ENCODE measurements around the gene MYO1C. TPM values are rescaled to one million over a fixed set of nuclear protein-coding genes. Genes with fewer than 3 reads are reported as not detected.
"Not testable (repeated sequence)": the region's sequence is repeated elsewhere in the genome, so short reads cannot be mapped to it uniquely, and the experiment has no call there.

The MYO1C gene
- total RNA-seq, 4 donors from 2014 or later = 144 to 232 (median 179) TPM

GRCh38 chr17:1452836-1453235 lies 39.6 kb downstream of the MYO1C start:
- TF ChIP-seq POLR2A (IDR thresholded peaks at IDR 0.05) = no peak
- H3K27ac ChIP-seq = peak overlapping the region in 1 of 4 donors; percentile 40
- no peaks in the 10 kb centered on the region for H3K9me3 ChIP-seq
- H3K27me3 ChIP-seq = no peaks in the 10 kb centered on the region
- peaks cover 0 to 50% (median 6%) of the 10 kb centered on the region in 4 donors for H3K4me1 ChIP-seq
- H3K4me3 ChIP-seq = no peak overlapping the region
- peaks cover 0 to 9% (median 0%) of the 10 kb centered on the region in 3 donors for H3K36me3 ChIP-seq
- no peak for DNase-seq

DNA sequence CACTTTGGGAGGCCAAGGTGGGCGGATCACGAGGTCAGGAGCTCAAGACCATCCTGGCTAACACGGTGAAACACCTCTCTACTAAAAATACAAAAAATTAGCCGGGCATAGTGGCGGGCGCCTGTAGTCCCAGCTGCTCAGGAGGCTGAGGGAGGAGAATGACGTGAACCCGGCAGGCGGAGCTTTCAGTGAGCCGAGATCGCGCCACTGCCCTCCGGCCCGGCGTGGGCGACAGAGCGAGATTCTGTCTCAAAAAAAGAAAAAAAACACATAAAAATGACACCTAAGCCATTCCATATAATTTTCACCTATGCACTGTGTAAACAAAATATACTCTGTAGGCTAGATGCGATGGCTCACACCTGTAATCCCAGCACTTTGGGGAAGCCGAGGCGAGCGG lies 42.2 kb downstream of the MYO1C start:
- not testable (repeated sequence) for H3K27ac ChIP-seq, H3K36me3 ChIP-seq

GRCh38 chr17:1449412-1449967 lies 43.0 kb downstream of the MYO1C start:
- Histone ChIP-seq H3K4me3 (no peak overlapping the region), H3K27ac (no peak overlapping the region), H3K36me3 (peaks cover 0 to 9% (median 0%) of the 10 kb centered on the region in 3 donors), H3K9me3 (no peaks in the 10 kb centered on the region), H3K4me1 (peaks cover 0 to 40% (median 3%) of the 10 kb centered on the region in 4 donors), H3K27me3 (no peaks in the 10 kb centered on the region)
- TF ChIP-seq POLR2A (IDR thresholded peaks at IDR 0.05) (no peak), CTCF (IDR thresholded peaks at IDR 0.05) (no peak)
- no peak for DNase-seq

More for the DNA sequence above, 42.2 kb downstream of the MYO1C start:
- H3K4me3 ChIP-seq, H3K9me3 ChIP-seq, DNase-seq, H3K27me3 ChIP-seq: not testable (repeated sequence)
- H3K4me1 ChIP-seq = peaks cover 0 to 46% (median 5%) of the 10 kb centered on the region in 4 donors

- DNase-seq = no peak
- no peak for TF ChIP-seq CTCF (IDR thresholded peaks at IDR 0.05)
- no peak for TF ChIP-seq POLR2A (IDR thresholded peaks at IDR 0.05)
- Histone ChIP-seq H3K36me3 (no peaks in the 10 kb centered on the region), H3K9me3 (no peaks in the 10 kb centered on the region), H3K27ac (no peak overlapping the region), H3K4me1 (peaks cover 0 to 20% (median 0%) of the 10 kb centered on the region in 4 donors), H3K27me3 (no peaks in the 10 kb centered on the region), H3K4me3 (no peak overlapping the region)
Observed at GRCh38 chr17:1447052-1447451, 45.4 kb downstream of the MYO1C start.

GRCh38 chr17:1446201-1446600 lies 46.3 kb downstream of the MYO1C start:
- Histone ChIP-seq H3K27ac (no peak overlapping the region), H3K4me1 (peaks cover 0 to 20% (median 0%) of the 10 kb centered on the region in 4 donors), H3K36me3 (no peaks in the 10 kb centered on the region), H3K9me3 (no peaks in the 10 kb centered on the region), H3K27me3 (no peaks in the 10 kb centered on the region), H3K4me3 (no peak overlapping the region)
- TF ChIP-seq POLR2A (IDR thresholded peaks at IDR 0.05) (no peak), CTCF (IDR thresholded peaks at IDR 0.05) (no peak)
- no peak for DNase-seq

- H3K4me3 ChIP-seq, H3K9me3 ChIP-seq, H3K27ac ChIP-seq, H3K27me3 ChIP-seq, DNase-seq, H3K36me3 ChIP-seq: not testable (repeated sequence)
- peaks cover 0 to 20% (median 0%) of the 10 kb centered on the region in 4 donors for H3K4me1 ChIP-seq
Observed at GRCh38 chr17:1445695-1446094, 46.8 kb downstream of the MYO1C start.

DNA sequence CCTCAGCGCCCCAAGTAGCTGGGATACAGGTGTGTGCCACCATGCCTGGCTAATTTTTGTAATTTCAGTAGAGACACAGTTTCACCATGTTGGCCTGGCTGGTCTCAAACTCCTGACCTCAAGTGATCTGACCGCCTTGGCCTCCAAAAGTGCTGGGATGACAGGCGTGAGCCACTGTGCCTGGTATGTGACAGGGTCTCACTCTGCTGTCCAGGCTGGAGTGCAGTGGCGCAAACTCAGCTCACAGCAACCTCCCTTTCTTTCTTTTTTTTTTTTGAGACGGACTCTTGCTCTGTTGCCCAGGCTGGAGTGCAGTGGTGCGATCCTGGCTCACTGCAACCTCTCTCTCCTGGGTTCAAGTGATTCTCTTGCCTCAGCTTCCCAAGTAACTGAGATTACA lies 49.8 kb downstream of the MYO1C start:
- not testable (repeated sequence) for H3K4me1 ChIP-seq, H3K4me3 ChIP-seq

GRCh38 chr17:1442187-1442586 lies 50.3 kb downstream of the MYO1C start:
- no peak overlapping the region for H3K4me3 ChIP-seq
- no peaks in the 10 kb centered on the region for H3K27me3 ChIP-seq
- no peaks in the 10 kb centered on the region for H3K9me3 ChIP-seq
- no peak overlapping the region for H3K27ac ChIP-seq
- peaks cover 0 to 2% (median 0%) of the 10 kb centered on the region in 3 donors for H3K36me3 ChIP-seq
- no peak for DNase-seq
- H3K4me1 ChIP-seq = no peaks in the 10 kb centered on the region
- no peak for TF ChIP-seq CTCF (IDR thresholded peaks at IDR 0.05)
- TF ChIP-seq POLR2A (IDR thresholded peaks at IDR 0.05) = no peak

More for the DNA sequence above, 49.8 kb downstream of the MYO1C start:
- H3K27me3 ChIP-seq, DNase-seq, H3K36me3 ChIP-seq, H3K9me3 ChIP-seq, H3K27ac ChIP-seq: not testable (repeated sequence)

Data from Peyer's patch (tissue), 4 donors.